Loucy (cell line): ENCODE results near the gene GPR32.
A peak's percentile ranks its signal among the peaks of the same experiment; 100 is the strongest.

Experiments
- H2AFZ ChIP-seq: fragments of 200-600 bp; sonication (generic); 2 replicates; pipeline ENCODE4 v1.6.0; 2016; ENCODE audit warnings: antibody characterized with exemption, mild to moderate bottlenecking, low read length, moderate library complexity
- H3F3A ChIP-seq: fragments of 200-600 bp; 2 replicates; pipeline ENCODE4 v1.6.0; 2016; ENCODE audit warnings: antibody characterized with exemption, low read depth, mild to moderate bottlenecking
- H3K27me3 ChIP-seq: fragments of 200-600 bp; sonication (generic); 2 replicates; pipeline ENCODE4 v1.6.1; 2014; ENCODE audit warnings: low read length, mild to moderate bottlenecking; ENCODE audit not compliant: insufficient read depth, poor library complexity, severe bottlenecking
- H3K36me3 ChIP-seq: fragments of 200-600 bp; sonication (generic); 2 replicates; pipeline ENCODE4 v1.6.1; 2016; ENCODE audit warnings: low read length; ENCODE audit not compliant: insufficient read depth
- H3K4me1 ChIP-seq: fragments of 200-600 bp; sonication (generic); 2 replicates; pipeline ENCODE4 v1.5.1; 2014; ENCODE audit warnings: low read length, mild to moderate bottlenecking; ENCODE audit not compliant: insufficient read depth, poor library complexity, severe bottlenecking
- H3K4me2 ChIP-seq: fragments of 200-600 bp; sonication (generic); 2 replicates; pipeline ENCODE4 v1.6.0; 2014; ENCODE audit warnings: antibody characterized with exemption, low read length, low read depth, mild to moderate bottlenecking; ENCODE audit not compliant: poor library complexity, severe bottlenecking
- H3K4me3 ChIP-seq: fragments of 200-600 bp; sonication (generic); 2 replicates; pipeline ENCODE4 v1.5.1; 2014; ENCODE audit warnings: low read length, mild to moderate bottlenecking, mixed read lengths; ENCODE audit not compliant: poor library complexity, severe bottlenecking
- H3K79me2 ChIP-seq: fragments of 200-600 bp; sonication (generic); 2 replicates; pipeline ENCODE4 v1.6.1; 2014; ENCODE audit warnings: low read length; ENCODE audit not compliant: insufficient read depth
- H3K9ac ChIP-seq: fragments of 200-600 bp; sonication (generic); 2 replicates; pipeline ENCODE4 v1.6.0; 2014; ENCODE audit warnings: mild to moderate bottlenecking, low read depth, low read length, moderate library complexity; ENCODE audit not compliant: poor library complexity, severe bottlenecking
- H3K9me2 ChIP-seq: fragments of 200-600 bp; sonication (generic); replicated peaks from 2 replicates; pipeline ENCODE4 v1.6.1; 2016; ENCODE audit warnings: low read depth, low read length, mixed read lengths
- H3K9me3 ChIP-seq: fragments of 200-600 bp; sonication (generic); 2 replicates; pipeline ENCODE4 v1.6.1; 2014; ENCODE audit warnings: mild to moderate bottlenecking, antibody characterized with exemption, low read length, low read depth; ENCODE audit not compliant: insufficient read depth
- H4K20me1 ChIP-seq: fragments of 200-600 bp; sonication (generic); 2 replicates; pipeline ENCODE4 v1.6.0; 2014; ENCODE audit warnings: antibody characterized with exemption, low read length, mild to moderate bottlenecking; ENCODE audit not compliant: insufficient read depth, poor library complexity, severe bottlenecking
- EZH2phosphoT487 ChIP-seq: fragments of 200-600 bp; IDR thresholded peaks from 2 replicates; pipeline ENCODE4 v1.6.1; 2018; ENCODE audit warnings: antibody characterized with exemption, mild to moderate bottlenecking, moderate library complexity, borderline replicate concordance
- TF ChIP-seq, protein P1 (sequence below): fragments of 200-600 bp; sonication (generic); conservative IDR thresholded peaks from 2 replicates; pipeline ENCODE4 v1.5.1; 2014; ENCODE audit warnings: mild to moderate bottlenecking, antibody characterized with exemption, low read length

The GPR32 gene

DNA sequence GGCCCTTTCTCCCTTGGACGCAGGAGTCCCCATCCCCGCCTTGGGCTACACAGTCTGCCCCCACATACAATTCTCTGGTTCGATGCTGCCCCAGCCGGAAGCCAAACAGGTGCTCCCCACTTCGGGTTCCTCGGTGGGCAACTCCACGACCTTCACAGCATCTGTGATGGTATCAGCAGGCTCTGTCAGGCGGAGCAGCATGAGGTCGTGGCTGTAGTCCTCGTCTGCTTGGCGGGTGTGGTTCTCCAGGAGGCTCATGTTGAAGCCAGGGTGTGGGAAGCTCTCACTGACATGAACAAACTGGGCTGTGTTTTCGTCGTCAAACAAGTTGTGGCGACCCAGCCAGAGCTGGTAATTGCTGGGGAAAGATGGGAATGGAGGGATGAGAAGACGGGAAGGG lies 49.8 kb downstream of the GPR32 start:
- Histone ChIP-seq H3K79me2 (no peaks in the 10 kb centered on the region), H3K27me3 (no peaks in the 10 kb centered on the region), H3F3A (no peaks in the 10 kb centered on the region), H2AFZ (no peak overlapping the region), H3K4me2 (no peak overlapping the region), H3K9ac (no peak overlapping the region), H3K9me3 (no peaks in the 10 kb centered on the region), H3K4me3 (no peak overlapping the region), H3K36me3 (no peaks in the 10 kb centered on the region), H4K20me1 (no peaks in the 10 kb centered on the region), H3K9me2 (no peaks in the 10 kb centered on the region), H3K4me1 (no peaks in the 10 kb centered on the region)
- TF ChIP-seq, protein P1, sequence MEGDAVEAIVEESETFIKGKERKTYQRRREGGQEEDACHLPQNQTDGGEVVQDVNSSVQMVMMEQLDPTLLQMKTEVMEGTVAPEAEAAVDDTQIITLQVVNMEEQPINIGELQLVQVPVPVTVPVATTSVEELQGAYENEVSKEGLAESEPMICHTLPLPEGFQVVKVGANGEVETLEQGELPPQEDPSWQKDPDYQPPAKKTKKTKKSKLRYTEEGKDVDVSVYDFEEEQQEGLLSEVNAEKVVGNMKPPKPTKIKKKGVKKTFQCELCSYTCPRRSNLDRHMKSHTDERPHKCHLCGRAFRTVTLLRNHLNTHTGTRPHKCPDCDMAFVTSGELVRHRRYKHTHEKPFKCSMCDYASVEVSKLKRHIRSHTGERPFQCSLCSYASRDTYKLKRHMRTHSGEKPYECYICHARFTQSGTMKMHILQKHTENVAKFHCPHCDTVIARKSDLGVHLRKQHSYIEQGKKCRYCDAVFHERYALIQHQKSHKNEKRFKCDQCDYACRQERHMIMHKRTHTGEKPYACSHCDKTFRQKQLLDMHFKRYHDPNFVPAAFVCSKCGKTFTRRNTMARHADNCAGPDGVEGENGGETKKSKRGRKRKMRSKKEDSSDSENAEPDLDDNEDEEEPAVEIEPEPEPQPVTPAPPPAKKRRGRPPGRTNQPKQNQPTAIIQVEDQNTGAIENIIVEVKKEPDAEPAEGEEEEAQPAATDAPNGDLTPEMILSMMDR, result no peak
- TF ChIP-seq EZH2phosphoT487, result no peak

DNA sequence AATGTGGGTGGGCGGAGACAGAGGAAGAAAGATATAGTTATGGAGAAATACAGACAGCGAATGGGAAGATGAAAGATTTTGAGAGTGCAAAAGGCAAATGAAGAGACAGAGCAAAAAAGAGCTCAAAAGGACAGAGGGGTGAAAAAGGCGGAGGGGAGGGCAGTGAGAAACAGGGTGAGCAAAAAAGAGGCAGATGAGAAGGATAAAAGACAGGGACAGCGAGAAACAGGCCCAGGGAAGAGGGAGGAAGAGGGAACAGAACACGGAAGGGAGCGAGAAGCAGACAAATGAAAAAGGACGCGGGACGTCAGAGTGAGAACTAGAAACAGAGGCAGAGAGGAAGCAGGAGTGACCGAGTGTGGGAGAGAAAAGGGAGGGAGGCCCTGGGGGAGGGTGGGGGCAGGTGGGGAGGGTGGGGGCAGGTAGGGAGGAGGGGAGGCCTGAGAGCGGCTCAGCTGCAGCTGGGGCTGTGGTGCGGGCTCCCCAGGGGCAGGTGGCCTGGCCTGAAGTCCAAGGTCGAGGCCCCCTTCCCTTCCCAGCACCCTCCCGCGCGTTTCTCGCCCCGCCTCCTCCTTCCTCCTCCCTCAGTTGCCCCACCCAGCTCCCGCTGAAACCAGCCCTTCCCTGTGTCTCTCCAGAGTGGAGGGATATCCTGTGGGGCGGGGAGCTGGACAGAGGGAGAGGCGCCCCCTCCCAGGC lies 50.4 kb downstream of the GPR32 start:
- no peaks in the 10 kb centered on the region for H3K4me1 ChIP-seq
- no peaks in the 10 kb centered on the region for H4K20me1 ChIP-seq
- H3K27me3 ChIP-seq, result no peaks in the 10 kb centered on the region
- no peaks in the 10 kb centered on the region for H3K9me2 ChIP-seq
- peak overlapping the region; percentile 55; the same call in 1 of the 2 replicates for H2AFZ ChIP-seq
- H3K9ac ChIP-seq, result no peak overlapping the region
- H3F3A ChIP-seq, result no peaks in the 10 kb centered on the region
- no peak overlapping the region for H3K4me3 ChIP-seq
- H3K4me2 ChIP-seq, result no peak overlapping the region
- H3K79me2 ChIP-seq, result no peaks in the 10 kb centered on the region
- TF ChIP-seq, protein P1, result no peak
- TF ChIP-seq EZH2phosphoT487, result no peak
- H3K9me3 ChIP-seq, result no peaks in the 10 kb centered on the region
- no peaks in the 10 kb centered on the region for H3K36me3 ChIP-seq

DNA sequence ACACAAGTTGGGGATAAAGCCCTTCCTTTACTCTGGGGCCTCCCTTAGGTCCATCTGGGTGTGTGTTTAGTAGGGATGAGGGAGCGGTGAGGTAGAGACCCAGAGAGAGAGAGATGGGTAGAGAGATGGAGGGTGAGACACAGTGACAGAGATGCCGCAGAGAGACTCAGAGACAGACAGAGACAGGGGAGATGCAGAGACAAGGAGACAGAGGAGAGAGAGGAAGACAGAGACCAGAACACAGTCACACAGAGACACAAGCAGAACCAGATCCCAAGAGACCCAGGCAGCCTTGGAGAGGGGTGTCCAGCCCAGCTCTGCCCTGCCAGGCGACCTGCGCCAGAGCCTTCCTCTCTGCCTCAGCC lies 51.0 kb downstream of the GPR32 start:
- no peaks in the 10 kb centered on the region for H3K27me3 ChIP-seq
- H3K79me2 ChIP-seq, result no peaks in the 10 kb centered on the region
- H3K4me2 ChIP-seq, result no peak overlapping the region
- H3K4me1 ChIP-seq, result no peaks in the 10 kb centered on the region
- no peaks in the 10 kb centered on the region for H3K9me2 ChIP-seq
- H2AFZ ChIP-seq, result peak overlapping the region; percentile 41; the same call in 1 of the 2 replicates
- H4K20me1 ChIP-seq, result no peaks in the 10 kb centered on the region
- TF ChIP-seq EZH2phosphoT487, result no peak
- TF ChIP-seq, protein P1, result no peak
- no peaks in the 10 kb centered on the region for H3K36me3 ChIP-seq
- H3K9me3 ChIP-seq, result no peaks in the 10 kb centered on the region
- H3K4me3 ChIP-seq, result no peak overlapping the region
- no peak overlapping the region for H3K9ac ChIP-seq
- no peaks in the 10 kb centered on the region for H3F3A ChIP-seq
